GM18517 (cell line): ENCODE measurements around the gene NAA16.
A peak's percentile ranks its signal among the peaks of the same experiment; 100 is the strongest.

Experiments used
- ATAC-seq: cut with Tn5 transposase; IDR thresholded peaks from one replicate; pipeline ENCODE4 v1.9.1; 2021; ENCODE audit warnings: mild to moderate bottlenecking, moderate library complexity; ENCODE audit not compliant: unreplicated experiment

NAA16 gene

DNA sequence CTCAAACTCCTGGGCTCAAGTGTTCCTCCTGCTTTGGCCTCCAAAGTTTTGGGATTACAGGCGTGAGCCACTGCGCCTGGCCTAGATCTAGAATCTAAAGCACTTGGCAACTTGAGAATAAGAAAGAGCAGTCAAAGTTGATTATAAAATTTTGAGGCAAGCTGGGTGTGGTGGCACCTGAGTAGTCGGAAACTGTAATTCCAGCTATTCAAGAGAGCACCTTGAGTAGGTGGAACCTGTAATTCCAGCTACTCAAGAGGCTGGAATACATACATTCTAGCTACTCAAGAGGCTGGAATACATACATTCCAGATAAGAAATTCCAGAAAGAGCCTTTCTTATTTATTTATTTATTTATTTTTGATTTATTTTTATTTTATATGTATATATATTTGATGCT is 8.3 kb upstream of the NAA16 start:
- ATAC-seq: no peak

DNA sequence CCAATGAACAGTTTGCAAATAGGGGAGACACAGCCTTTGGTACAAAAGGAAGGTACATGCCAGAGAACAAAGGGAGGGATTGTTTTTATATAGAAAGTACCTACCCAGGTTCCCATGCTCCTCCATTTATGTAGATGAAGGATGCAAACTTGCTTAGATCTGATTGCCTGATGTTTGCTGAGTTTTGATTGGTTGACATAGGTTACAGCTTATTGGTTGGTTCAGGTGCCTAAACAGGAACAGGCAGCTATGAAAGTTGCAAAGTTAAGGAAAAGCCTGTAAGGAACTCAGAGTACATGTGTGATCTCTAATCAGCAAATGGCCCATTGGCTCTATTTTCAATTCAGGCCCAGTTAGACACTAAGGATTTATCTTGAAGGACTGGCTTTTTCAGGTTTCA is 6.5 kb upstream of the NAA16 start:
- ATAC-seq: no peak

DNA sequence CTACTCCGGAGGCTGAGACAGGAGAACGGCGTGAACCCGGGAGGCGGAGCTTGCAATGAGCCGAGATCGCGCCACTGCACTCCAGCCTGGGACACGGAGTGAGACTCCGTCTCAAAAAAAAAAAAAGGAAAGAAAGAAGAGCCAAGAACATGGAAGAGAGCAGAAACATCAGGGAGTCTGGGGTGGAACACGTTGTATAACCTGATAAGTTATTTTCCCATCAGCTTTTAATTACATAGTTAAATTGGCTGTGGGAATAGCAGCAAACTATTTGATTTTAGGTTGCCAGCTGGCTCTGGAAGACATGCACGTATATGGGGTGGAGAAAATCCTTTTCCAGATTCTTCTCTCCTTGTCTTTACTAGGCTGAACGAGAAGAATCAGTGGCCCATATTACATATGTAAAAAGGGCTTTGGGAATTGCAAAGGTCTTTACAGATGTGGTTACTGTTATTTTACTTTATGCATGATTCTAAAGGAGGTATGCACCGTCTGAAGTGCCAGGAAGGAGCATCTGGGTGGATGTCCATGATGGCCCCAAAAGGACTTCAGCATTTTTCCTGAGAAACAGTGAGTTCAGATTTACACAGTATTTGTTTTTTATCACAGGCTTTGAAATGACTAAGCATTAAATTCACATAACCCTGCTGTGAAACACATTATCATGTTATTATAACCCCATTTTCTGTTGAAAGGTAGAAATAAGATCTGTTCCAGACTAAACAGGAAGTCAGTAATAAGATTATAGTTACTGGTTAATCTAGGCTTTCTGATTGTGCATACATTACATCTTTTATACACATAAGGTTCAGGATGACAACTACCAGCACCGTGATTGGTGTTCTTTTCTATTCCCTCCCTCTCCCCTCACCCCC is 4.6 kb upstream of the NAA16 start:
- ATAC-seq: no peak

DNA sequence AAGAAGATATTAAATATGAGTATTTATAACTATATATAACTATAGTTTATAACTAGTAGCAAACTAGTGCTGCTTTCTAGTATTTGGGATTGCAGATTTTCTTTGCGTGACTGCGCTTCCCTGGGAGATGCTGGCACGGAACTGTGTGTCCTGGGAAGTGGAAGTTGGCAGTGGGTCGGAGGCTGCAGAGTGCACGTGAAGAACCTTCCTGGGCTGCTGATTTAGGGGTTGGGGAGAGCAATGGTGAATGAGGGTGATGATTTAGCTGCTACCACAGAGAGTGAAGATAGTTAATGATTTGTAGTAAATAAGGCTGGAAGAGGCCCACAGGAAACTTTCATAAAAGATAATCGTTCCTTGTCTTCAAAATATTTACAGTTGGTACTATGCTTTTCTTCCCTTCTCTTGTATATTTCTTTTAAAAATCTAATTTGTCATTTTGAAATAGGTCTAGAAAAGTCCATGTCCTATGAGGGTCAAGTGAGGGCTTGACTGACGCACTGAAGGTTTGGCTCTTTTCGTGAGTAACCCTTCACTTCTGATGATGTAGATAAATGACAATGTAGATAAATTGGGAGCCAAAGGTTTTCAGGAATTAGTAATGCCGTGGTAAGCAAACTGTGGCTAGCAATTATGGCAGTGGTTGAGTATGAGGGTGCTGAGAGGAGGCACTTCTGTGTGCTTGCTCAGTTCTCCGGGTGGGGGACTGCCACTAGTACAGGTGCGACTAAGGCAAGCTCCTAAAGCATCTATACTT is 3.0 kb upstream of the NAA16 start:
- ATAC-seq: no peak

DNA sequence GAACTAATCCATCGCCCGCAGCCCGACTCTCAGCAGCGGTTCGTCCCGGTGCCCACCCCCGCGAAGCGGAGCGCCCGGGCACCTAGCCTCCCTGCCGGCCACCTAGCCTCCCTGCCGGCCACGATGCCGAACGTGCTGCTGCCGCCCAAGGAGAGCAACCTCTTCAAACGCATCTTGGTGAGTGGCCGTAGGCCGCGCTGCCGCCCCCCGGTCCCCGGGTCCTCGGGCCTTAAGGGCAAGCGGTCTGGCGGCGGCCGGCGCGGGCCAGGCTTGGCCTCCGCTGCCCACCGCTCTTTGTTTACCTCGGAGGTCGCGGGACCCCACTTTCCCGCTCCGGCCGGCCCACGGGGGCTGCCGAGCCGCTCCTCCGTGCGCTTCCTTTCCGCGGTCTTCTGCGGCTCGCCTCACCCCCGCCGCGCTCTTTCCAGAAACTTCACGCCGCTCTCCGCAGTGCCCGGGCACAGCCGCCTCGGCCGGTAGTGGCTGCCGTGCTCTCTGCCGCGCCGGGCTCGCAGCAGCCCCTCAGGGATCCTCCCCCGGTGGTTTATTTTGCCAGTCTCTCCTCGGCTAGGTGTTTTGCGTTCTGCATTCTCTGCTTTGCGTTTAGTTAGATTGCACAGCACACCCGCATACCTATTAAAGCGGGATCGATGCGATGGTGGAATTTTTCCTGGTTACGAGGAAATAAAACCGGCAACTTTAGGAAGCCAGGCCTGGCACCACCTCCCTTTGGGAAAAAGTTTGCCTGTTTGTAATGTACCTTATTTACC is 524 bp downstream of the NAA16 start:
- peak; percentile 45 for ATAC-seq

DNA sequence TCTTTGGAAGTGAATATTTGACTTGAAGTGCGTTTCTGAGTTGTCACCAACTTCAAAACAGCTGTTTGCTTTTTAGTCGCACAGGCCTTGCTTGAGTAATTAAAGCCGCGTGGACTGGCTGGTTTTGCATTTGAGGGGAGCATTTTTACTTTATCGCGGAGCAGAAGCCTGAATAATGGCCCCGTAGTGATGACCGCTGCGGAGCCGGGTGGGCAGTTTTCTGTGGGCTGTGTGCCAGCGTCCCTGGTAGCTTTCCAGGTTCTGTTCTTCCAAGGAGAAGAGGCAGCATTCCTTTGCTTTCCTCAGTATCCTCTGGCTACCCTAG is 1.1 kb downstream of the NAA16 start:
- ATAC-seq: peak; percentile 15

DNA sequence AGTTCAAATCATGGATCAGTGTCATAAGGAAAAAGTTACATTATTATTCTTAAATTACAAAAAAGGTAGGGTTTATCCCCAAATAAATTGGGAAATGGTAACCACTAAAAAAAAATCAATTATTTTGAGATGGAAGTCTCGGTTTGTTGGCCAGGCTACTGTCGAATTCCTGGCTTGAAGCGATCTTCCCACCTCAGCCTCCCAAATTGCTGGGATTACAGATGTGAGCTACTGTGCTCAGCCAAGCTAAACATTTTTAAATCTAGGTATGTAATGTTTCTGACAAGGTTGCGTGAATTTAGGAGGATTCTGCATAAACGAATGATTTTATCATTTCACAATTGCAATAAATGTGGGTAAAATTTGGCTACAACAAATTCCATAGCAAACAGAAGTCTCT is 2.0 kb downstream of the NAA16 start:
- no peak for ATAC-seq

DNA sequence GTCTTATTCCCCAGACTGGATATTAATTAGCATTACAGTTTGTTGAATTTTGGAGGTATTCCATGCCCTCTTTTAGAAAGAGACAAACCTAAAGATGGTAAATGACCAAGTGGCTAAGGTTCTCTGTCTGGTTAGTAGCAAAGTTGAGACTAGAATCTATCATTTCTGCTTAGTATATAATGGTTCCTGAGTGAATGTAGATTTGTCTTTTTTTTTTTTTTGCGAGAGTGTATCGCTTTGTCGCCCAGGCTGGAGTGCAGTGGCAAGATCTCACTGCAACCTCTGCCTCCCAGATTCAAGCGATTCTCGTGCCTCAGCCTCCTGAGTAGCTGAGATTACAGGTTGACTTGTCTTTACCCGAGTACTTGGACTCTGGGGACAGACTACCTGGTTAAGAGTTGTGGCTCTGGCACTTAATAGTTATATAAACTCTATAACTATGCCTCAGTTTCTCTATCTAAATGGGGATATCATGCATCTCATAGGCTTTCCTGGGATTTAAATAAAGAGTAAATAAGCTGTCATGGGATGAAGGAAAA is 2.7 kb downstream of the NAA16 start:
- ATAC-seq: no peak

DNA sequence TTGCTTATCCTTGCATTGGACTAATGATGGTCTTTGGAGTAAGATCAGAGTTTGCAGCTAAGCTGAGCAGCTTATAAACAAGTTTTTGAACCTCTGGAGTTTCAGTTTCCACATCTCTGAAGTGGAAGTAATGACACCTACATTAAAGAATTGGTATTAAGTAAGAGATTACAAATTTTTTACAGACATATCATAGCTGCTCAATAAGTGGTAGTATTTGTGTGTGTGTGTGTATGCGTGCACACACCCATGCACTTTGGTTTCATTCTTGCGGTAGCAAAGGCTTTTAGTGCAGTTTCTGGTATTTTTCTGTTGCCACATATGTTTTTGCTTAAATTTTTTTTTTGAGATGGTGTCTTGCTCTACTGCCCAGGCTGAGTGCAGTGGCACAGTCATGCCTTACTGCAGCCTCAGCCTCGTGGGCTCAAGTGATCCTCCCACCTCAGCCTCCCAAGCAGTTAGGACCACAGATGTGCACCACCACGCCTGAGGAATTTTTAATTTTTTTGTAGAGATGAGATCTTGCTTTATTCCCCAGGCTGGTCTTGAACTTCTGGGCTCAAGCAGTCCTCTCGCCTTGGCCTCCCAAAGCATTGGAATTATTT is 4.5 kb downstream of the NAA16 start:
- ATAC-seq: no peak

DNA sequence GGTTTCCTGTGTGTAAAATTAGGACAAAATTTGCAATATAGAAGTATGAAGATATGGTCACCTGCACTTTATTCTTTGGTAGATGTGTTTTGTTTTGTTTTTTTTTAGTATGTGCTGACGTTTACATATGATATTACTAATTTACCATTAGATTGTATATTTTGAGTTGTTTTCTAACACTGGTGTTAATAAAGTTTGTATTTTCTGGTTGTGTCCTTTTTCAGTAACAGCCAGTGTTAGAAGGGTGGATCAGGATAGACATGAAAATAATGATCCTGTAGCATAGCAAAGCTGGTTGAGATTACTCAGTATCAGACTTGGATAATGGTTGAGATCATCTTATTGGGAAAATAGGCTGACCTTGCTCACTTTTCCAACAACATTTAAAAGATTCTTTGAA is 6.2 kb downstream of the NAA16 start:
- ATAC-seq: no peak

DNA sequence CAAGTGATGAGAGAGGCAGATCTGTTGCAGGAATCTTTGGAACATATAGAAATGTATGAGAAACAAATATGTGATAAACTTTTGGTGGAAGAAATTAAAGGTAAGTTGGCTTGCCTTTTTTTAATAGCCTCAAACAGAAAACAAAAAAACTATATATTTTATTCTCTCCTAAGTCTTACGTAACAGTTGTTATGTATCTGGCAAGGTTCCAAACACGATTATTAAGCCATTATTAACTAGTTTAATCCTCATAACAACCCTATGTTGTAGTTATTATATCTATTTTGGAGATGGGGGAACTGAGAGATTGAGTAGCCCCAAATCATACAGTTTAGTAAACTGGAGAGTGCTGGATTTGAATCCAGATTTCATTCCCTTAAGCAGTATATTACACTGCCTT is 14.7 kb downstream of the NAA16 start:
- ATAC-seq: no peak

DNA sequence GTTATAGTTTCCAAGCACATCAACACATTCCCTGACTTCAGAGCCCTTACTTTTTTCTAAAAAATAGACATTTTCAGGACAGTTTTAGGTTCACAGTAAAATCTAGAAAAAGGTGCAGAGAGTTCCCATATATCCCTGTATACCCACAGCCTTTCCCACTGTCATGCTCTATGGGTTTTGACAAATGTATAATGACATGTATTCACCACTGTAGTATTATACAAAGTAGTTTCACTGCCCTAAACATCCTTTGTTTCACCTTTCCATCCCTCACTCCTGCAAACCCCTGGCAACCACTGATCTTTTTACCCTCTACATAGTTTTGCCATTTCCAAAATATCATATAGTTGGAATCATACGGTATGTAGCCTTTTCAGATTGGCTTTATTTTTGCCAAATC is 15.6 kb downstream of the NAA16 start:
- ATAC-seq: no peak

DNA sequence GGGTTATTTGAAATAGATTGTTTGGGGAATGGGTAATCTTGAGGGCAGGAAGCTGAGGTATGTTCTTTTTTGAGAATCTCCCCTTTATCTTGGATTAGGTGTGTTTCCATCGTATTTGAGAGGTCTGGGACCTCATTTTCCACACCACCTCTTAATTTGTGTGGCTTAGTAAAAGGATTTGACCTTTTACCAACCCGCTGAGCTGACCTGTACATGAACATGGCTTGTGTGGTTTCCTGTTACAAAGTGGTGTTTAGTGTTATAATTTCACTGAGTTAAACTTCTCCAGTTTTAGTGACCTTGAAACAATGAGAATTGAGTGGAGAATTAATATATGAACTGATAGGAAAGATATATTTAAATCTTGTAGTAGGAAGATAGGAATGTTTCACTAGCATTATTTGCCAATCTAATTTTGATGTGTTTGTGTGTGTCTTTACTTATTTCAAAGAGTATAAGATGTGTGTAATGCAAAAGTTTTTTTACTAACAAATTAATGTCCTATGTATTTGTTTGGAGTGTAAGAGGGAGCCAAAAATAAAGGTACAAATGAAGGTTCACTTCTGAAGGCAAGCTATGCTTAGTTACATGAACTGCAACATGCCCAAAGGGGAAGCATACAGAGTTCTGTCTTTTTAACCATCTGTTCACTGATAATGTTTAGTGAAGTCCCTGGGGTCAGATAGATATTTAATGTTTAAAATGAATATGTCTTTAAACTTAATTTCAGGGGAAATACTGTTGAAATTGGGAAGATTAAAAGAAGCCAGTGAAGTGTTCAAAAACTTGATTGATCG is 17.1 kb downstream of the NAA16 start:
- ATAC-seq: no peak

DNA sequence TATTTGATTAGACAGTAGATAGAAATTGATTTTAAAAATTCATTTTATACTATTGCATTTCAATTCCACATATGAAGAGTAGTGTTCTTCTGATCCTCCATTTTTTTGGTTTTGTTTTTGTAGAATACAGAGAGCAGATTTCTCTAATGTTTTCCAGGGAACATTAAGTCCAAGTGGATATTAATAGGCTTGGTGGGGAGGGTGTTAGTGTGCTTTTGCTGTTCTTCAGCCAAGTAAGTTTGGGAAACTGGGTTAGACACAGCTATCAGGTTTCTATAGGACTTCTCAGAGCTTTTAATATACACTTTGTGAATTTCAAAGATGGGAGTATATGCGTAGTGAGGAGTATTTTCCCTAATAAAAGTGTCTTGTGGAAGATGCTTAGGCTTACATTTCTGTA is 21.8 kb downstream of the NAA16 start:
- ATAC-seq: no peak

DNA sequence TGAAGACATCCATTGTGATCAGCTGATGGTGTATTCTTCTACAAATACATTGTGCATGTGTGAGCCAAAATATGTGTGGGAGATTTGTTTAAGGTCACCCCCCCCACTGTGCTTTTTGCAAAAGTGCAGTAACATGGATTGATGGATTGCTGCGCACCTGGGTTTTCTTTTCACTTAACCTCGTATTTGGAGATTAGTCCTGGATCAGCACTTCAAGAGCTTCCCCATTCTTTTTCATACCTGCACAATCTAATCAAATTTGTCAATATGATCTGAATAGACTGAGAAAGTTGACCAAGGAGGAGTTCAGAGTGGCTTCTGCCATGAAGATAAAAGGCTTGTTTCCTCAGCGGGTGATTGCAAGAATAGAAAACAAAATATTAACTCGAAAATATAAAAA is 23.7 kb downstream of the NAA16 start:
- ATAC-seq: no peak

DNA sequence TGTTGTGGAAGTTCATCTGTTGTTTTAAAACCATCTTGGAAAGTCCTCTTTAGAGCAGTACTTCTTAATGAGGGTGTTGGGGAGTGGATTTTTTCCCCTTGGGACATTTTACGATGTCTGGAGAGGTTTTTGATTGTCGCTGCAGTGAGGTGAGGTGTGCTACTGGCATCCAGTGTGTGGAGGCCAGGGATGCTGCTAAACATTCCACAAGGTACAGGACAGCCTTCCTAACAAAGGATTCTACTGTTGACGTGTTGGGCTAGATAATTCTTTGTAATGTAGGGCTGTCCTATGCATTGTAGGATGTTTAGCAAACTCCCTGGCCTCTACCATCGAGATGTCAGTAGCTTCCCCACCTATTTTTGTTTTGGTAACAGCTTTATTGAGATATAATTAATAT is 33.3 kb downstream of the NAA16 start:
- ATAC-seq: no peak

DNA sequence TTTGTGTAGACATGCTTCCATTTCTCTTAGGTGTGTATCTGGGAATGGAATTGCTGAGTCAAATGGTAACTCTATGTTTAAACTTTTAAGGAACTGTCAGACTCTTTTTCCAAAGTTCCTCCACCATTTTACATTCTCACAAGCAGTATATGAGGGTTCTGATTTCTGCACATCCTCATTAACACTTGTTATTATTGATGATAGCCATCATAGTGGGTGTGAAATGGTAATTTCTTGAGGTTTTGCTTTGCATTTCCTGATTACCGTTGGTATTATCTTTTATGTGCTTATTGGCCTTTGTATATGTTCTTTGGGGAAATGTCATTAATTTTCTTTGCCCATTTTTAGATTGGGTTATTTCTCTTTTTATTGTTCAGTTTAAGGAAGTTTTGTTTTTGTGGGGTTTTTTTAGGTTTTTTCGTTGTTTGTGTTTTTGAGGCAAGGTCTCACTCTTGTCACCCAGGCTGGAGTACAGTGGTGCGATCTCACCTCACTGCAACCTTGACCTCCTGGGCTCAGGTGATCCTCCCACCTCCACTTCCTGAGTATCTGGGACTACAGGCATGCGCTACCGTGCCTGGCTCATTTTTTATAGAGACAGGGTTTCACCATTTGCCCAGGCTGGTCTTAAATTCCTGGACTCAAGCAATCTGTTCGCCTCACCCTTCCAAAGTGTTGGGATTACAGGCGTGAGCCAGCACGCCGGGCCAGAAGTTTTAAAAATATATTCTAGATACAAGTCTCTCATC is 34.3 kb downstream of the NAA16 start:
- no peak for ATAC-seq

DNA sequence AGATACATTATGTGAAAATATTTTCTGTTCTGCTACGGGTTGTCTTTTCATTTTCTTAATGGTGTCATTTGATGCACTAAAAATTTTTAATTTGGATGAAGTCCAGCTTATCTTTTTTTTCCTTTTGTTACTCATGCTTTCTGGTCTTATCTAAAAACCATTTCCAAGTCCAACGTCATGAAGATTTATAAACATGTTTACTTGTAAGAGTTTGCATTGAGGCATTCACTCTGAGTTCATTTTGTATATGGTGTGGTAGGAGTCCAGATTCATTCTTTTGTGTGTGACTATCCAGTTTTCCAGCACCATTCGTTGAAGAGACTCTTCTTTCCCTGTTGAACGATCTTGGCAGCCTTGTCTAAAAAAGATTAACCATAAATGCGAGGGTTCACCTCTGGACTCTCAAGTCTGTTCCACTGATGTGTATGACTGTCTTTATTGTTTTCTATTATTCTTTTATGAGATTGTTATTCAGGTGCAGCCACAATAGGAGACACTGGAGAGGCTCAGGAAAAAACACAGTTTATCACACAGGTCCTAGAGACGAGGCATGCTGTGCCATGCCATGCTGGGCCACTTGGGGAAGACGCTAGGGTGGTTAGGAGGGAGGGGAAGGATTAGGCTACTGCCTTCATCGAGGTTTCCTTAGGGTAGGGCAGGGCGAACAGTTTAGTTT is 35.0 kb downstream of the NAA16 start:
- no peak for ATAC-seq
